Measurements from ENCODE around the gene SKAP1.
"Not testable (repeated sequence)": the region's sequence is repeated elsewhere in the genome, so short reads cannot be mapped to it uniquely, and the experiment has no call there.

The SKAP1 gene

GRCh38 chr17:48258331-48258730, 171.7 kb downstream of the SKAP1 start:
- in situ Hi-C loops (cut with HindIII; ENCODE audit: low sequenced_read_pairs), result no loop called here
- DNase-seq (ENCODE audit: low read depth, low spot score), result no peak

GRCh38 chr17:48255759-48256158, 174.3 kb downstream of the SKAP1 start:
- H3K4me3 ChIP-seq (ENCODE audit: low read depth, low read length), result no peak overlapping the region
- no peak for TF ChIP-seq CTCF (IDR thresholded peaks at IDR 0.05; ENCODE audit: low read depth, low read length)
- no peak for DNase-seq (ENCODE audit: low read depth, low spot score)
- in situ Hi-C loops (cut with HindIII; ENCODE audit: low sequenced_read_pairs), result no loop called here

More at GRCh38 chr17:48258331-48258730, 171.7 kb downstream of the SKAP1 start:
- TF ChIP-seq CTCF (IDR thresholded peaks at IDR 0.05; ENCODE audit: low read depth, low read length), result no peak
- H3K4me3 ChIP-seq (ENCODE audit: low read depth, low read length), result no peak overlapping the region

- DNase-seq (ENCODE audit: low read depth, low spot score), result no peak
- H3K4me3 ChIP-seq (ENCODE audit: low read depth, low read length), result no peak overlapping the region
- in situ Hi-C loops (cut with HindIII; ENCODE audit: low sequenced_read_pairs), result no loop called here
- TF ChIP-seq CTCF (IDR thresholded peaks at IDR 0.05; ENCODE audit: low read depth, low read length), result no peak
These were observed 175.1 kb downstream of the SKAP1 start for GRCh38 chr17:48254896-48255295.

DNA sequence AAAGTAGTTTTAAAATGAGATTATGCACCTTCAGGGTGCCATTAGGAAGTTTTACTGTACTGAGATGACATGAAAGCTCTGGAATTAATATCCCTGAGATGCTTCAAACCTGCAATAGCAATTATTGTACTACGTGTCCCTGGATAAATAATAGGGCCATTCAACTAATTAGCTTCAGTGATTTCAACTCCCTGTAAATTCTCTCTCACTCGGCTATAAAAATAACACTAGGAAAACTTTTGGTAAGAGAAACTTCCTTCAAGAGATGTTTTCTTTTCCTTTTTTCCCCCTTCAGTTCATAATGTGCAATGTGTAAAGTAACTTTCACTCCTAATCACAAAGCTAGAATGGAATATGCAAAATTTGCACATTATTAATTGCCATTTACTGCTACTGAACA, 176.0 kb downstream of the SKAP1 start:
- H3K4me3 ChIP-seq (ENCODE audit: low read depth, low read length), result no peak overlapping the region
- no peak for TF ChIP-seq CTCF (IDR thresholded peaks at IDR 0.05; ENCODE audit: low read depth, low read length)
- no peak for DNase-seq (ENCODE audit: low read depth, low spot score)
- in situ Hi-C loops (cut with HindIII; ENCODE audit: low sequenced_read_pairs), result no loop called here

GRCh38 chr17:48251950-48252349, 178.1 kb downstream of the SKAP1 start:
- in situ Hi-C loops (cut with HindIII; ENCODE audit: low sequenced_read_pairs), result no loop called here
- no peak overlapping the region for H3K4me3 ChIP-seq (ENCODE audit: low read depth, low read length)
- no peak for TF ChIP-seq CTCF (IDR thresholded peaks at IDR 0.05; ENCODE audit: low read depth, low read length)
- no peak for DNase-seq (ENCODE audit: low read depth, low spot score)

- no peak for TF ChIP-seq CTCF (IDR thresholded peaks at IDR 0.05; ENCODE audit: low read depth, low read length)
- in situ Hi-C loops (cut with HindIII; ENCODE audit: low sequenced_read_pairs), result no loop called here
- H3K4me3 ChIP-seq (ENCODE audit: low read depth, low read length), result no peak overlapping the region
- DNase-seq (ENCODE audit: low read depth, low spot score), result no peak
These were observed 179.1 kb downstream of the SKAP1 start for GRCh38 chr17:48250949-48251348.

DNA sequence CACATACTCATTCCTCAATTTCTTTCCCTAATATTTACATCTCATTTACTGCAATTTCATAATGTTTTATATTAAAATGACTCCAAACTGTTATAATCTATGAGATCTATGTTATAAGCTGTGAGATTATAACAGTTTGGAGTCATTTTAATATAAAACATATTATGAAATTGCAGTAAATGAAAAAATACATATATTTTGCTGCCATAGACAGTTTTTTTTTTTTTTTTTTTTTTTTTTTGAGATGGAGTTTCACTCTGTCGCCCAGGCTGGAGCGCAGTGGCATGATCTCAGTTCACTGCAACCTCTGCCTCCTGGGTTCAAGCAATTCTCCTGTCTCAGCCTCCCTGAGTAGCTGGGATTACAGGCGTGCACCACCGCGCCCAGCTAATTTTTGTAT, 180.0 kb downstream of the SKAP1 start:
- DNase-seq (ENCODE audit: low read depth, low spot score); H3K4me3 ChIP-seq (ENCODE audit: low read depth, low read length); in situ Hi-C loops (cut with HindIII; ENCODE audit: low sequenced_read_pairs): not testable (repeated sequence)

All from astrocyte of the spinal cord (primary cell).